ENCODE measurements around the gene PARD3.

DNA sequence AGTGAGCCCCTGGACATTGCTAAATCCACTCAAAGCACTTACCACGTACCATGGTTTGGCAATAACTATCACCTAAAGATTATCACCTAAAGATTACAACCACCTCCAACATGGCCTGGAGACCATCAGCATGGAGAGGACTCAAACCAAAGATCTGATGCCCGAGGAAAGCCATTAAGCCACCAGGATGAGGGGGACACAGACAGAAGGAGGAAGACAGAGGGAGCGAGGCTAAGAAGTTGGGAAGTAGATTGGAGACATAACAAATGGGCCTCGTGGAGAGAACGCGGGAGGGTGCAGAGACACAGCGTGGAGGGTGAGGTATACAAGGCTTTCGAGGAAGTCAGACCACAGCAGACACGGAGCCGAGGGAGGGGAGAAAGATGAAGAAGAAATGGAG, 700.2 kb downstream of the PARD3 start:
- TF ChIP-seq, protein P1, sequence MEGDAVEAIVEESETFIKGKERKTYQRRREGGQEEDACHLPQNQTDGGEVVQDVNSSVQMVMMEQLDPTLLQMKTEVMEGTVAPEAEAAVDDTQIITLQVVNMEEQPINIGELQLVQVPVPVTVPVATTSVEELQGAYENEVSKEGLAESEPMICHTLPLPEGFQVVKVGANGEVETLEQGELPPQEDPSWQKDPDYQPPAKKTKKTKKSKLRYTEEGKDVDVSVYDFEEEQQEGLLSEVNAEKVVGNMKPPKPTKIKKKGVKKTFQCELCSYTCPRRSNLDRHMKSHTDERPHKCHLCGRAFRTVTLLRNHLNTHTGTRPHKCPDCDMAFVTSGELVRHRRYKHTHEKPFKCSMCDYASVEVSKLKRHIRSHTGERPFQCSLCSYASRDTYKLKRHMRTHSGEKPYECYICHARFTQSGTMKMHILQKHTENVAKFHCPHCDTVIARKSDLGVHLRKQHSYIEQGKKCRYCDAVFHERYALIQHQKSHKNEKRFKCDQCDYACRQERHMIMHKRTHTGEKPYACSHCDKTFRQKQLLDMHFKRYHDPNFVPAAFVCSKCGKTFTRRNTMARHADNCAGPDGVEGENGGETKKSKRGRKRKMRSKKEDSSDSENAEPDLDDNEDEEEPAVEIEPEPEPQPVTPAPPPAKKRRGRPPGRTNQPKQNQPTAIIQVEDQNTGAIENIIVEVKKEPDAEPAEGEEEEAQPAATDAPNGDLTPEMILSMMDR (IDR thresholded peaks at IDR 0.05), result no peak
- TF ChIP-seq POLR2AphosphoS5 (IDR thresholded peaks at IDR 0.05) (no peak), POLR2A (IDR thresholded peaks at IDR 0.05) (no peak)
